Right lobe of liver (tissue), 4 donors: ENCODE results near the gene ARRDC5.
"Not testable (repeated sequence)": the region's sequence is repeated elsewhere in the genome, so short reads cannot be mapped to it uniquely, and the experiment has no call there.

Experiments used
- POLR2A ChIP-seq: fragments of 450-650 bp; IDR thresholded peaks from one replicate; pipeline ENCODE4 v1.6.1; 2017; ENCODE audit warnings: antibody characterized with exemption, mild to moderate bottlenecking
- TF ChIP-seq, protein P1 (sequence below), 4 donors: fragments of 200-600 bp in 3 of 4; fragments of 450-650 bp in 1 of 4; IDR thresholded peaks; one replicate each; pipeline versions ENCODE4 v1.5.1 to v1.8.0; 2016 to 2022; ENCODE audit warnings: antibody characterized with exemption in 4 of 4, mild to moderate bottlenecking in 2 of 4
- donor health status: DM: no; HTN: no; CAD: no.
- donor health status: DM: no; HTN: no; CAD: no.
- donor health status: DM: no; HTN: yes; CAD: no.

DNA sequence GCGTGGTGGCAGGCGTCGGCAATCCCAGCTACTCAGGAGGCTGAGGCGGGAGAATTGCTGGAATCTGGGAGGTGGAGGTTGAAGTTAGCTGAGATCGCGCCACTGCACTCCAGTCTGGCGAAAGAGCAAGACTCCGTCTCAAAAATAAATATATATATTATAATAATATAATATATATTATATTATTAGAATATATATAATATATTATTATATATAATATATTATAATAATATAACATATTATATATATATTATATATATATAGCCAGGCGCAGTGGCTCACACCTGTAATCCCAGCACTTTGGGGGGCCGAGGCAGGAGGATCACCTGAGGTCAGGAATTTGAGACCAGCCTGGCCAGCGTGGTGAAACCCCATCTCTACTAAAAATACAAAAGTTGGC lies 9.7 kb downstream of the ARRDC5 start:
- TF ChIP-seq POLR2A = not testable (repeated sequence)
- TF ChIP-seq, protein P1, sequence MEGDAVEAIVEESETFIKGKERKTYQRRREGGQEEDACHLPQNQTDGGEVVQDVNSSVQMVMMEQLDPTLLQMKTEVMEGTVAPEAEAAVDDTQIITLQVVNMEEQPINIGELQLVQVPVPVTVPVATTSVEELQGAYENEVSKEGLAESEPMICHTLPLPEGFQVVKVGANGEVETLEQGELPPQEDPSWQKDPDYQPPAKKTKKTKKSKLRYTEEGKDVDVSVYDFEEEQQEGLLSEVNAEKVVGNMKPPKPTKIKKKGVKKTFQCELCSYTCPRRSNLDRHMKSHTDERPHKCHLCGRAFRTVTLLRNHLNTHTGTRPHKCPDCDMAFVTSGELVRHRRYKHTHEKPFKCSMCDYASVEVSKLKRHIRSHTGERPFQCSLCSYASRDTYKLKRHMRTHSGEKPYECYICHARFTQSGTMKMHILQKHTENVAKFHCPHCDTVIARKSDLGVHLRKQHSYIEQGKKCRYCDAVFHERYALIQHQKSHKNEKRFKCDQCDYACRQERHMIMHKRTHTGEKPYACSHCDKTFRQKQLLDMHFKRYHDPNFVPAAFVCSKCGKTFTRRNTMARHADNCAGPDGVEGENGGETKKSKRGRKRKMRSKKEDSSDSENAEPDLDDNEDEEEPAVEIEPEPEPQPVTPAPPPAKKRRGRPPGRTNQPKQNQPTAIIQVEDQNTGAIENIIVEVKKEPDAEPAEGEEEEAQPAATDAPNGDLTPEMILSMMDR (IDR thresholded peaks at IDR 0.05) = not testable (repeated sequence)
